Measurements from ENCODE around the gene PSMD3.

The PSMD3 gene

DNA sequence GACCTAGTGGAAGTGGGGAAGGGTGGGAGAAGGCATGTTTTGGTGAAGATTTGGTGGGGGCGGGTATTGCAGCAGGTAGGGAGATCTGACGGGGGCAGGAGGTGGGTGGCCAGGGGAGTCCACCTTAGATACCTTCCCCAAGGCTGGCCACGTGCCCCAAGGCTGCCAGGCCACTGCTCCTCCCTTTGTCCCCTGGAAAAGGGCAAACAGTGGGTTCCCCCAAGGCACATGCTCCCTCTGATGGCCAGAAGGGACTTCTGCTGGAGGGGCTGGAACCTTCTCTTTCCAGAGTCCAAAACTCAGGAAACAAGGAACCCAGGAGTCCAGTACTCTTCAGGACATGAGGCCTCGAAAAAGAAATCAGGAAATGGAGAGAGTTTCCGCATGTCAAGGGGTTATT, 6.2 kb upstream of the PSMD3 start:
- no peak for TF ChIP-seq CTCF (IDR thresholded peaks at IDR 0.05; ENCODE audit: extremely low read depth, insufficient read depth, missing control alignments)
- no peak for DNase-seq (ENCODE audit: low spot score)
- in situ Hi-C loops (cut with MboI; ENCODE audit: low pct_unique_long_range_greater_than_20kb, low sequenced_read_pairs, unreplicated experiment), result loop anchor here (10.0 kb wide), 1 partner anchor 340 kb away; the partner anchor contains the start of gene STARD3

DNA sequence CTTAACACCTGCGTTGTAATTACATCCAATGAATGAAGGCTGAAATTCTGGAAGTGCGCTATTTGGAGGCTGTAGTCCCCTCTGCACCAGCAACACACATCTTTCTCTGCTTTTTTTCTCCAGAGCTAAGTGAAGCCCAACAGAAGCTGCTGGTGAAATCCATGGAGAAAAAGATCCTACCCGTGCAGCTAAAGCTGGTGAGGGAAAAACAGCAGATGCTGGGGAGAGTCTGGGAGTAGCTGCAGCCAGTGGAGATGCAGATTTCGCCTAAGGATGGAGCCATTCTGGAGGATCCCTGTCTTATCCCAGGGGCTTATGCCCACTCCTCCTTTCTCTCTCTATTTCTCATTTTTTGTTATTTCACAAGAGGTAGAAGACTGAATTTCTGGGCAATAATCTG, 4.8 kb upstream of the PSMD3 start:
- no peak for TF ChIP-seq CTCF (IDR thresholded peaks at IDR 0.05; ENCODE audit: extremely low read depth, insufficient read depth, missing control alignments)
- DNase-seq (ENCODE audit: low spot score), result no peak
- in situ Hi-C loops (cut with MboI; ENCODE audit: low pct_unique_long_range_greater_than_20kb, low sequenced_read_pairs, unreplicated experiment), result loop anchor here (10.0 kb wide), 1 partner anchor 341 kb away; the partner anchor contains the start of gene STARD3

DNA sequence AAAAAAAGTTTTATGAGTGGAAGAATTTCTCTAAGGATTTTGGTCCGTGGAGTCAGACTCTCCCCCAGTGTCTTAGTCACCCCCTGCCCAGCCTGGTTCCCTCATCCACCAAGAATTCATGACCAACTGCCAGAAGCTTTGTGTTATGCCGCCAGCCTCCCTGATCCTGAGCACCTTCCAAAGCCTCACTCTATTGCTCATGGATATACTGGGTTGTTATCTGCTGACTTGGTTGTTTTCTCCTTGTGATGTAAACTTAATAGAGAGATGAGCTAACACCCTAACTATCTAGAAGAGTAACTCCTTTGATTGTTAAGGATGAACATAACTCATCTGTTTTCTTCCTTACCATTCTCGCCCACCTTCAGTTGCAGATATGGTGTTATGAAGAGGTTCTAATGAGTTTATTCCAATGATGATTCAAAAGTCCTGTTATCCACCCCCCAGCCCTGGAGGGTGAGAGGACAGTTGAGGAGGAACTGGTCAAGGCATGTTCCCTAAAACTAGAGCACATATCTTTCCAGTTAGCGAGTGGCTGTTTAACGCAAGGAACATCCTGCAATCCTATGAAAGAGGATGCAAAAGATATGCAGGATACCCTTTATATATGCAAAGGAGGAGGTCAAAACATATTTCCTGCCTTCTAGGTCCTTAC, 1.5 kb upstream of the PSMD3 start:
- no peak for TF ChIP-seq CTCF (IDR thresholded peaks at IDR 0.05; ENCODE audit: extremely low read depth, insufficient read depth, missing control alignments)
- in situ Hi-C loops (cut with MboI; ENCODE audit: low pct_unique_long_range_greater_than_20kb, low sequenced_read_pairs, unreplicated experiment), result loop anchor here (10.0 kb wide), 1 partner anchor 344 kb away; the partner anchor contains the start of gene STARD3
- DNase-seq (ENCODE audit: low spot score), result no peak

DNA sequence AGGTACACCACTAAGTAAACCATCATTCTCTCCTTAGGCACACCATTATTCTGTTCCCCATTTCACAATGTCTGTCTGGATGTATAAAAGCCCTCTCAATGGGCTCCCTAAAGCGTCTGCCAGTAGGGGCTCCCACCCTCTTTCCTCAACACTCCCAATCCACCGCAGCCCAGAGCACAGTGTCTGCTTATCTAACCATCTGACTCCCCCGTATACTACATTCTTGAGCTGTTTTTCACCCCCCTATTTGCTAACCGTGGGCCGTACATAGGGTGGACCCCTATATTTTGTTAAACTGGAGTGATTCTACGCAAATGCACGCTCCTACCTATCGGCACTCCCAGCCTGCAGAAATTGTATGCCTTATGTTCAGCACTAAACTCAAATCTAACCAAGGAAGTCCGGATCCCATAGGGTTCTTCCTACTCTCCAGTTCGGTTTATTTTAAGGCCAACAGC, 685 bp upstream of the PSMD3 start:
- in situ Hi-C loops (cut with MboI; ENCODE audit: low pct_unique_long_range_greater_than_20kb, low sequenced_read_pairs, unreplicated experiment), result loop anchor here (10.0 kb wide), 1 partner anchor 345 kb away; the partner anchor contains the start of gene STARD3
- no peak for TF ChIP-seq CTCF (IDR thresholded peaks at IDR 0.05; ENCODE audit: extremely low read depth, insufficient read depth, missing control alignments)
- DNase-seq (ENCODE audit: low spot score), result no peak

DNA sequence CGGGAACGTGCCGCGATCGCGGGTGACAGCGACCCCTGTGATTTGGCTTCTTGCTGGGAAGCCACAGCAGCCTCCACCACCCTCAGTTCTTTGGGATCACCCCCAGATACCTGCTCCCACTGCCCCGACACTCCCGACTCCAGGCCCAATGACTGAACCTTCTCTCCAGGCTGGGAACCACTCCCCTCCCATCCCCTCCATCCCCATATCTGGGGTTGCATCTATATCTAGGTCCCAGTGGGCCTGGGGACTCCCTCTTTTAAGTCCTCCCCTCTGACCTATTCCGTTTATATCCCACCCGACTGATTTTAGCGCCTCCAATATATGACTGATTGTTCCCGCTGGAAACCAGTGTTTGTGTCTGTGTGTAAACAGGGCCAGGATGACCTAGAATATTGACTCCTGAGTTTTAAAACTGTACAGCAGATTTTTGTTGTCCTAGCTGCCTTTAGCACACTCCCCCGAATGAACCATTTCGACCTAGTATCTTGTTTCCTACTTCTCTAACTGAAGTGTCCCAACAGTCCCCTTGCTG, 667 bp downstream of the PSMD3 start:
- no peak for TF ChIP-seq CTCF (IDR thresholded peaks at IDR 0.05; ENCODE audit: extremely low read depth, insufficient read depth, missing control alignments)
- no peak for DNase-seq (ENCODE audit: low spot score)
- in situ Hi-C loops (cut with MboI; ENCODE audit: low pct_unique_long_range_greater_than_20kb, low sequenced_read_pairs, unreplicated experiment), result no loop called here

- in situ Hi-C loops (cut with MboI; ENCODE audit: low pct_unique_long_range_greater_than_20kb, low sequenced_read_pairs, unreplicated experiment), result no loop called here
- no peak for TF ChIP-seq CTCF (IDR thresholded peaks at IDR 0.05; ENCODE audit: extremely low read depth, insufficient read depth, missing control alignments)
Measured at GRCh38 chr17:39981766-39982375, 1.3 kb downstream of the PSMD3 start.

More at GRCh38 chr17:39981766-39982375, 1.3 kb downstream of the PSMD3 start:
- no peak for DNase-seq (ENCODE audit: low spot score)

Data from GM13977 (cell line).